Esophagus muscularis mucosa (tissue), 3 donors: ENCODE measurements around the gene PTAFR.

ENCODE experiments used
- CTCF ChIP-seq, 3 experiments: fragments of 200-600 bp in 2 of 3; fragments of 450-650 bp in 1 of 3; sonication (generic) in 2 of 3; IDR thresholded peaks; one replicate each; pipeline ENCODE4 v1.5.1; 2017 to 2019; ENCODE audit warnings: antibody characterized with exemption in 3 of 3, mild to moderate bottlenecking in 2 of 3, moderate library complexity in 1 of 3
- POLR2A ChIP-seq: fragments of 450-650 bp; IDR thresholded peaks from one replicate; pipeline ENCODE4 v1.6.1; 2017; ENCODE audit warnings: antibody characterized with exemption, moderate library complexity, mild to moderate bottlenecking, low read depth

GRCh38 chr1:28135371-28136168 lies 40.9 kb downstream of the PTAFR start:
- TF ChIP-seq CTCF (IDR thresholded peaks at IDR 0.05) (no peak), POLR2A (no peak)
